Activated naive CD8-positive, alpha-beta T cell treated with anti-CD3 and anti-CD28 coated beads for 36 hours (primary cell): ENCODE measurements around the gene OSTF1. TPM values are rescaled to one million over a fixed set of nuclear protein-coding genes. Genes with fewer than 3 reads are reported as not detected.

Experiments used
- DNase-seq: peaks from one replicate; pipeline ENCODE4 v3.0.0; 2021
- H3K27ac Mint-ChIP-seq: one replicate; pipeline ENCODE4 v1.8.0; 2022; ENCODE audit warnings: mild to moderate bottlenecking, moderate library complexity, mixed read lengths
- H3K27me3 Mint-ChIP-seq: one replicate; pipeline ENCODE4 v1.8.0; 2022; ENCODE audit warnings: mild to moderate bottlenecking, mixed read lengths
- H3K36me3 Mint-ChIP-seq: one replicate; pipeline ENCODE4 v1.8.0; 2021; ENCODE audit warnings: mild to moderate bottlenecking, mixed read lengths
- H3K4me1 Mint-ChIP-seq: one replicate; pipeline ENCODE4 v1.8.0; 2021; ENCODE audit warnings: mixed read lengths
- H3K4me3 Mint-ChIP-seq: one replicate; pipeline ENCODE4 v1.8.0; 2022; ENCODE audit warnings: mild to moderate bottlenecking, moderate library complexity, mixed read lengths
- H3K9me3 Mint-ChIP-seq: one replicate; pipeline ENCODE4 v1.8.0; 2022; ENCODE audit warnings: mixed read lengths
- total RNA-seq, 2 experiments: library from RNA; stranded (reverse); gene quantifications; one replicate each; pipeline ENCODE4 v1.2.3, GENCODE V29; 2021

OSTF1 gene
- total RNA-seq, 2 experiments from 2014 or later: 38.2 to 38.4 TPM

- no peak overlapping the region for H3K4me3 Mint-ChIP-seq
- no peaks in the 10 kb centered on the region for H3K27me3 Mint-ChIP-seq
- H3K36me3 Mint-ChIP-seq: peaks cover 20% of the 10 kb centered on the region
- DNase-seq: no peak
- peaks cover 40% of the 10 kb centered on the region for H3K4me1 Mint-ChIP-seq
- no peaks in the 10 kb centered on the region for H3K9me3 Mint-ChIP-seq
- H3K27ac Mint-ChIP-seq: peak overlapping the region; percentile 21
Observed at GRCh38 chr9:75101004-75101588, 12.8 kb downstream of the OSTF1 start.

GRCh38 chr9:75102177-75102790 is 14.0 kb downstream of the OSTF1 start:
- peaks cover 26% of the 10 kb centered on the region for H3K36me3 Mint-ChIP-seq
- no peaks in the 10 kb centered on the region for H3K27me3 Mint-ChIP-seq

GRCh38 chr9:75104607-75105006 is 16.3 kb downstream of the OSTF1 start:
- no peaks in the 10 kb centered on the region for H3K27me3 Mint-ChIP-seq
- peaks cover 28% of the 10 kb centered on the region for H3K36me3 Mint-ChIP-seq
- no peaks in the 10 kb centered on the region for H3K9me3 Mint-ChIP-seq
- no peak for DNase-seq
- H3K27ac Mint-ChIP-seq: no peak overlapping the region
- no peak overlapping the region for H3K4me3 Mint-ChIP-seq
- H3K4me1 Mint-ChIP-seq: peaks cover 40% of the 10 kb centered on the region

More at GRCh38 chr9:75102177-75102790, 14.0 kb downstream of the OSTF1 start:
- Mint-ChIP-seq H3K4me1 (peaks cover 43% of the 10 kb centered on the region), H3K27ac (no peak overlapping the region), H3K4me3 (no peak overlapping the region), H3K9me3 (no peaks in the 10 kb centered on the region)
- DNase-seq: no peak

- Mint-ChIP-seq H3K27ac (no peak overlapping the region), H3K9me3 (no peaks in the 10 kb centered on the region), H3K4me3 (no peak overlapping the region), H3K4me1 (peaks cover 42% of the 10 kb centered on the region), H3K27me3 (no peaks in the 10 kb centered on the region), H3K36me3 (peaks cover 28% of the 10 kb centered on the region)
- no peak for DNase-seq
Observed at GRCh38 chr9:75105019-75105540, 16.8 kb downstream of the OSTF1 start.

- DNase-seq: no peak
- H3K4me3 Mint-ChIP-seq: no peak overlapping the region
- H3K4me1 Mint-ChIP-seq: peaks cover 47% of the 10 kb centered on the region
- no peaks in the 10 kb centered on the region for H3K27me3 Mint-ChIP-seq
- H3K9me3 Mint-ChIP-seq: no peaks in the 10 kb centered on the region
- peaks cover 30% of the 10 kb centered on the region for H3K36me3 Mint-ChIP-seq
- H3K27ac Mint-ChIP-seq: no peak overlapping the region
Observed at GRCh38 chr9:75105841-75106240, 17.5 kb downstream of the OSTF1 start.

GRCh38 chr9:75106857-75107256 is 18.5 kb downstream of the OSTF1 start:
- peaks cover 48% of the 10 kb centered on the region for H3K4me1 Mint-ChIP-seq
- no peak overlapping the region for H3K27ac Mint-ChIP-seq
- peaks cover 24% of the 10 kb centered on the region for H3K36me3 Mint-ChIP-seq
- DNase-seq: no peak
- no peak overlapping the region for H3K4me3 Mint-ChIP-seq
- no peaks in the 10 kb centered on the region for H3K27me3 Mint-ChIP-seq
- H3K9me3 Mint-ChIP-seq: no peaks in the 10 kb centered on the region

GRCh38 chr9:75108571-75108970 is 20.3 kb downstream of the OSTF1 start:
- peaks cover 20% of the 10 kb centered on the region for H3K36me3 Mint-ChIP-seq
- peaks cover 53% of the 10 kb centered on the region for H3K4me1 Mint-ChIP-seq
- H3K27me3 Mint-ChIP-seq: no peaks in the 10 kb centered on the region
- H3K27ac Mint-ChIP-seq: no peak overlapping the region
- H3K9me3 Mint-ChIP-seq: no peaks in the 10 kb centered on the region
- DNase-seq: no peak
- no peak overlapping the region for H3K4me3 Mint-ChIP-seq

GRCh38 chr9:75109210-75109839 is 21.0 kb downstream of the OSTF1 start:
- H3K4me1 Mint-ChIP-seq: peaks cover 55% of the 10 kb centered on the region
- H3K4me3 Mint-ChIP-seq: no peak overlapping the region
- H3K36me3 Mint-ChIP-seq: peaks cover 22% of the 10 kb centered on the region
- no peaks in the 10 kb centered on the region for H3K9me3 Mint-ChIP-seq
- DNase-seq: no peak
- H3K27ac Mint-ChIP-seq: no peak overlapping the region
- H3K27me3 Mint-ChIP-seq: no peaks in the 10 kb centered on the region

- Mint-ChIP-seq H3K9me3 (no peaks in the 10 kb centered on the region), H3K4me1 (peaks cover 41% of the 10 kb centered on the region), H3K4me3 (no peak overlapping the region), H3K27ac (no peak overlapping the region), H3K27me3 (no peaks in the 10 kb centered on the region), H3K36me3 (peaks cover 20% of the 10 kb centered on the region)
- no peak for DNase-seq
Observed at GRCh38 chr9:75111019-75111622, 22.8 kb downstream of the OSTF1 start.

- Mint-ChIP-seq H3K36me3 (peaks cover 19% of the 10 kb centered on the region), H3K4me3 (no peak overlapping the region), H3K27ac (no peak overlapping the region), H3K27me3 (no peaks in the 10 kb centered on the region), H3K9me3 (peaks cover under 1% of the 10 kb centered on the region), H3K4me1 (peaks cover 40% of the 10 kb centered on the region)
- DNase-seq: no peak
Observed at GRCh38 chr9:75112789-75113188, 24.5 kb downstream of the OSTF1 start.

- H3K36me3 Mint-ChIP-seq: peaks cover 36% of the 10 kb centered on the region
- no peak for DNase-seq
- H3K9me3 Mint-ChIP-seq: peaks cover 7% of the 10 kb centered on the region
- no peak overlapping the region for H3K27ac Mint-ChIP-seq
- H3K4me3 Mint-ChIP-seq: no peak overlapping the region
- H3K27me3 Mint-ChIP-seq: no peaks in the 10 kb centered on the region
- peaks cover 28% of the 10 kb centered on the region for H3K4me1 Mint-ChIP-seq
Observed at GRCh38 chr9:75116306-75116705, 28.0 kb downstream of the OSTF1 start.

GRCh38 chr9:75117564-75117963 is 29.2 kb downstream of the OSTF1 start:
- Mint-ChIP-seq H3K9me3 (peaks cover 7% of the 10 kb centered on the region), H3K27ac (no peak overlapping the region)
- DNase-seq: no peak

GRCh38 chr9:75120686-75121085 is 32.4 kb downstream of the OSTF1 start:
- H3K36me3 Mint-ChIP-seq: peaks cover 47% of the 10 kb centered on the region
- H3K27ac Mint-ChIP-seq: no peak overlapping the region
- no peak for DNase-seq
- peaks cover 7% of the 10 kb centered on the region for H3K9me3 Mint-ChIP-seq
- H3K4me3 Mint-ChIP-seq: no peak overlapping the region
- H3K27me3 Mint-ChIP-seq: no peaks in the 10 kb centered on the region
- peaks cover 22% of the 10 kb centered on the region for H3K4me1 Mint-ChIP-seq

More at GRCh38 chr9:75117564-75117963, 29.2 kb downstream of the OSTF1 start:
- no peak overlapping the region for H3K4me3 Mint-ChIP-seq
- H3K4me1 Mint-ChIP-seq: peaks cover 26% of the 10 kb centered on the region
- peaks cover 40% of the 10 kb centered on the region for H3K36me3 Mint-ChIP-seq
- H3K27me3 Mint-ChIP-seq: no peaks in the 10 kb centered on the region

- Mint-ChIP-seq H3K27ac (no peak overlapping the region), H3K4me3 (no peak overlapping the region), H3K36me3 (peaks cover 47% of the 10 kb centered on the region), H3K27me3 (no peaks in the 10 kb centered on the region), H3K4me1 (peaks cover 20% of the 10 kb centered on the region), H3K9me3 (peaks cover 7% of the 10 kb centered on the region)
- DNase-seq: no peak
Observed at GRCh38 chr9:75121914-75122558, 33.7 kb downstream of the OSTF1 start.

GRCh38 chr9:75123696-75124095 is 35.4 kb downstream of the OSTF1 start:
- no peak for DNase-seq
- no peak overlapping the region for H3K4me3 Mint-ChIP-seq
- no peaks in the 10 kb centered on the region for H3K27me3 Mint-ChIP-seq
- no peak overlapping the region for H3K27ac Mint-ChIP-seq
- H3K9me3 Mint-ChIP-seq: no peaks in the 10 kb centered on the region
- peaks cover 36% of the 10 kb centered on the region for H3K36me3 Mint-ChIP-seq
- H3K4me1 Mint-ChIP-seq: peaks cover 22% of the 10 kb centered on the region
